ENCODE results near the gene RPS6KL1. TPM values are rescaled to one million over a fixed set of nuclear protein-coding genes. Genes with fewer than 3 reads are reported as not detected.

The RPS6KL1 gene
- total RNA-seq, 1 experiment from 2014 or later = 16.4 TPM

DNA sequence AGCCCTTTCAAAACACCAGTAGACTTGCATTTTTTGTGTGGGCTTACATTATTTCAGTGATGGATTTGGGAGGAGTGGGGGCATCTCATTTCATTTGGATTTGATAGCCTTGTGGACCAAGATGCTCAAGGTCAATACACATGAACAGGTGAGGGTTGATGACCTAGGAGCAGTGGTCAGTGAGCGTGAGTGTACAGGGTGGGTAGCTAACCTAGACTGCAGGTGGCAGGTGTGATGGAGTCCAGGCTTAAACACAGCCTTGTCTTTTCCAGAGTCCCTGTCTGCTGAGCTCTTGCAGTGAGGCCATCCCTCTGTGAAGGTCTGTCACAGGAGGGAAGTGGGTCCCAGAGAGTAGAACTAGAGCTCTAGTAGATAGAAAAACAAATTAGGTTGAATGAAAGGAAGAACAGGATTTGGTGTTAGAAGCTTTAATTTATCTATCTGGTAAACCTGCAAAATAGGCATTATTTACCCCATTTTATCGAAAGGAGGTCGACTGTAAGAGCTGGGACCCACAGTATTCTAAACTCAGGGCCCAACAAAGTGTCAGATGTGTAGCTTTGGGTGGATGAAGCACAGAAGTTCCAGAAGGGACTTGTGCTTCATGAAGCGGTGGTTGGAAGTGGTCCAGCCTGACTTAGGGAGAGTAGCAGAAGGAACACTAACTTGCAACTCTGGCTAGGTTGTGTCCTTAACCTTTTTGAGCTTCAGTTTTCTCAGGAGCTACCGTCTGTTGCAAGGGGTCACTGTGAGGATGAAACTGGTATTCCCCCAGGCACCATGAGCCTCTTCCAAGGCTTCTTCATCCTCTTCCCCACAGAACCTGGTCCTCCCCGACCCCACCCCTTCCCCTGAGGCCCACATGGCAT is 18.2 kb downstream of the RPS6KL1 start:
- H3K27ac Mint-ChIP-seq (ENCODE audit: unreplicated experiment) = no peak overlapping the region
- intact Hi-C loops (cut with micrococcal nuclease; ENCODE audit: unreplicated experiment) = no loop called here
- BruUV-seq (replicated peaks) = no TSS peak
- H3K9me3 Mint-ChIP-seq (ENCODE audit: low read depth, unreplicated experiment) = no peaks in the 10 kb centered on the region
- no peak for DNase-seq
- H3K36me3 Mint-ChIP-seq (ENCODE audit: insufficient read depth, unreplicated experiment) = peaks cover 25% of the 10 kb centered on the region
- H3K27me3 Mint-ChIP-seq (ENCODE audit: unreplicated experiment) = no peaks in the 10 kb centered on the region
- CTCF ChIA-PET = interaction anchor here (1.1 to 2.0 kb wide), 4 partner anchors 11 to 45 kb away, joined by 3 to 29 read pairs (median 4); partner anchors contain the start of gene RPS6KL1
- H3K4me1 Mint-ChIP-seq (ENCODE audit: low read depth, unreplicated experiment) = no peaks in the 10 kb centered on the region
- TF ChIP-seq, protein P1, sequence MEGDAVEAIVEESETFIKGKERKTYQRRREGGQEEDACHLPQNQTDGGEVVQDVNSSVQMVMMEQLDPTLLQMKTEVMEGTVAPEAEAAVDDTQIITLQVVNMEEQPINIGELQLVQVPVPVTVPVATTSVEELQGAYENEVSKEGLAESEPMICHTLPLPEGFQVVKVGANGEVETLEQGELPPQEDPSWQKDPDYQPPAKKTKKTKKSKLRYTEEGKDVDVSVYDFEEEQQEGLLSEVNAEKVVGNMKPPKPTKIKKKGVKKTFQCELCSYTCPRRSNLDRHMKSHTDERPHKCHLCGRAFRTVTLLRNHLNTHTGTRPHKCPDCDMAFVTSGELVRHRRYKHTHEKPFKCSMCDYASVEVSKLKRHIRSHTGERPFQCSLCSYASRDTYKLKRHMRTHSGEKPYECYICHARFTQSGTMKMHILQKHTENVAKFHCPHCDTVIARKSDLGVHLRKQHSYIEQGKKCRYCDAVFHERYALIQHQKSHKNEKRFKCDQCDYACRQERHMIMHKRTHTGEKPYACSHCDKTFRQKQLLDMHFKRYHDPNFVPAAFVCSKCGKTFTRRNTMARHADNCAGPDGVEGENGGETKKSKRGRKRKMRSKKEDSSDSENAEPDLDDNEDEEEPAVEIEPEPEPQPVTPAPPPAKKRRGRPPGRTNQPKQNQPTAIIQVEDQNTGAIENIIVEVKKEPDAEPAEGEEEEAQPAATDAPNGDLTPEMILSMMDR (IDR thresholded peaks at IDR 0.05; ENCODE audit: unreplicated experiment) = no peak
- H3K4me3 Mint-ChIP-seq (ENCODE audit: low read depth, unreplicated experiment) = no peak overlapping the region

GRCh38 chr14:74902941-74903705 is 19.9 kb downstream of the RPS6KL1 start:
- intact Hi-C loops (cut with micrococcal nuclease; ENCODE audit: unreplicated experiment) = no loop called here
- no peak overlapping the region for H3K4me3 Mint-ChIP-seq (ENCODE audit: low read depth, unreplicated experiment)
- no peaks in the 10 kb centered on the region for H3K27me3 Mint-ChIP-seq (ENCODE audit: unreplicated experiment)
- TF ChIP-seq, protein P1 (IDR thresholded peaks at IDR 0.05; ENCODE audit: unreplicated experiment) = no peak
- no peaks in the 10 kb centered on the region for H3K9me3 Mint-ChIP-seq (ENCODE audit: low read depth, unreplicated experiment)
- H3K4me1 Mint-ChIP-seq (ENCODE audit: low read depth, unreplicated experiment) = no peaks in the 10 kb centered on the region
- peaks cover 32% of the 10 kb centered on the region for H3K36me3 Mint-ChIP-seq (ENCODE audit: insufficient read depth, unreplicated experiment)
- BruUV-seq (replicated peaks) = TSS peak; percentile 60
- CTCF ChIA-PET = interaction anchor here (0.6 kb wide), 1 partner anchor 44 kb away, joined by 3 read pairs; no protein-coding TSS in a partner anchor
- no peak overlapping the region for H3K27ac Mint-ChIP-seq (ENCODE audit: unreplicated experiment)
- DNase-seq = no peak

DNA sequence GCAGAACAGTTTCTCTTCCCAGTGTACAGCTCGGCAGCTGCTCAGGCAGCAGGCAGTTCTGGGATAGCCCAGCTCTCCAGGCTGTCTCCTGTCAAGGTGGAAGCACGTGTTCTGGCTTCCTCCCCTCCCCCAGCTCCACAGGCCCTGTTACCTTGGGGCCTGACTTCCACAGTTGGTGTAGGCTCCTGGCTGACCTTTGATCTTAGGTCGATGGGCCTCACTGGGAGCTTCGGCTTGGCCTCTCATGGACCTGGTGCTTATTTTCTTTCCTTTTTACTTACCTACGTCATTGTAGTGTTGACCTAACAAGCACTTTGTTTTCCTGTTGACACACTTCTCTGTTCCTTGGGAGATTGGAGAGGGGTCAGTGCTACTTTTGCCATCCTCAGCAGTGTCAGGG is 24.4 kb downstream of the RPS6KL1 start:
- CTCF ChIA-PET = no interaction called here
- Mint-ChIP-seq H3K9me3 (ENCODE audit: low read depth, unreplicated experiment) (no peaks in the 10 kb centered on the region), H3K27me3 (ENCODE audit: unreplicated experiment) (no peaks in the 10 kb centered on the region), H3K36me3 (ENCODE audit: insufficient read depth, unreplicated experiment) (peaks cover 34% of the 10 kb centered on the region), H3K27ac (ENCODE audit: unreplicated experiment) (peak overlapping the region; percentile 58), H3K4me1 (ENCODE audit: low read depth, unreplicated experiment) (no peaks in the 10 kb centered on the region), H3K4me3 (ENCODE audit: low read depth, unreplicated experiment) (no peak overlapping the region)
- intact Hi-C loops (cut with micrococcal nuclease; ENCODE audit: unreplicated experiment) = no loop called here
- BruUV-seq (replicated peaks) = no TSS peak
- TF ChIP-seq, protein P1 (IDR thresholded peaks at IDR 0.05; ENCODE audit: unreplicated experiment) = no peak
- DNase-seq = no peak

DNA sequence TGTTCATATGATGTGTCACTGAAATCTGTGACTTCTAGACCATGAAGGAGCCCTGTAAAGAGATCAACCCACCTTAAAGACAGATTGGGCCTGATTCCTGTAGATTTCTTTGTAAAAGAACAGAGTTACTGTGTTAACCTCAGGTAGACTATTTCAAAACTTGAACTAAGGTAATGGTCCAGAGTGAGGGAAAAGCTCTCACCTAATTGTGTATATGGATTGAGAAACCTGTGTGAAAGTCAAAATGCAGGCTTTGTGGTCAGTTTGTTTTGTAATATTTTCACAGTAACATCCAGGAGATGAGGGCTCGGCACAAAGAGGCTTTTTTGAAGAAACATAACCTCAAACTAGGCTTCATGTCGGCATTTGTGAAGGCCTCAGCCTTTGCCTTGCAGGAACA is 25.0 kb downstream of the RPS6KL1 start:
- H3K4me3 Mint-ChIP-seq (ENCODE audit: low read depth, unreplicated experiment) = no peak overlapping the region
- peaks cover 32% of the 10 kb centered on the region for H3K36me3 Mint-ChIP-seq (ENCODE audit: insufficient read depth, unreplicated experiment)
- CTCF ChIA-PET = interaction anchor here (0.6 kb wide), 1 partner anchor 20 kb away, joined by 3 read pairs; no protein-coding TSS in a partner anchor
- DNase-seq = no peak
- intact Hi-C loops (cut with micrococcal nuclease; ENCODE audit: unreplicated experiment) = no loop called here
- H3K4me1 Mint-ChIP-seq (ENCODE audit: low read depth, unreplicated experiment) = no peaks in the 10 kb centered on the region
- H3K9me3 Mint-ChIP-seq (ENCODE audit: low read depth, unreplicated experiment) = no peaks in the 10 kb centered on the region
- no TSS peak for BruUV-seq (replicated peaks)
- no peaks in the 10 kb centered on the region for H3K27me3 Mint-ChIP-seq (ENCODE audit: unreplicated experiment)
- H3K27ac Mint-ChIP-seq (ENCODE audit: unreplicated experiment) = no peak overlapping the region
- TF ChIP-seq, protein P1 (IDR thresholded peaks at IDR 0.05; ENCODE audit: unreplicated experiment) = no peak

Measured in Calu3 (cell line).